H9 (cell line): Measurements from ENCODE around the gene MAP3K21. TPM values are rescaled to one million over a fixed set of nuclear protein-coding genes. Genes with fewer than 3 reads are reported as not detected.

Experiments
- DNase-seq: peaks from one replicate; pipeline ENCODE4 v3.0.0-alpha.2; 2017
- H2AFZ ChIP-seq: one replicate; pipeline ENCODE4 v1.6.1; 2013; ENCODE audit warnings: mild to moderate bottlenecking, low read length, control low read depth, moderate library complexity
- H2AK5ac ChIP-seq: 2 replicates; pipeline ENCODE4 v1.6.1; 2013; ENCODE audit warnings: low read length, control low read depth, mixed read lengths; ENCODE audit not compliant: insufficient read length
- H2BK120ac ChIP-seq: one replicate; pipeline ENCODE4 v1.6.1; 2013; ENCODE audit warnings: low read depth, mild to moderate bottlenecking, low read length, control low read depth, inconsistent platforms; ENCODE audit not compliant: poor library complexity, severe bottlenecking
- H2BK12ac ChIP-seq: 2 replicates; pipeline ENCODE4 v1.6.1; 2013; ENCODE audit warnings: low read length, control low read depth, mixed read lengths, low read depth; ENCODE audit not compliant: insufficient read length
- H2BK15ac ChIP-seq: 2 replicates; pipeline ENCODE4 v1.6.1; 2013; ENCODE audit warnings: low read depth, low read length, control low read depth
- H2BK20ac ChIP-seq: one replicate; pipeline ENCODE4 v1.6.1; 2013; ENCODE audit warnings: low read depth, mild to moderate bottlenecking, low read length, control low read depth, inconsistent platforms; ENCODE audit not compliant: poor library complexity, severe bottlenecking
- H2BK5ac ChIP-seq: 2 replicates; pipeline ENCODE4 v1.6.1; 2013; ENCODE audit warnings: low read length, control low read depth, mixed read lengths; ENCODE audit not compliant: insufficient read length
- H3K14ac ChIP-seq: 2 replicates; pipeline ENCODE4 v1.6.1; 2013; ENCODE audit warnings: low read length, control low read depth; ENCODE audit not compliant: insufficient read depth
- H3K18ac ChIP-seq: 2 replicates; pipeline ENCODE4 v1.6.1; 2013; ENCODE audit warnings: low read depth, mild to moderate bottlenecking, mixed read lengths, low read length, control low read depth; ENCODE audit not compliant: insufficient read length
- H3K23ac ChIP-seq: 2 replicates; pipeline ENCODE4 v1.6.1; 2013; ENCODE audit warnings: low read length, control low read depth, mixed read lengths, low read depth; ENCODE audit not compliant: insufficient read length
- H3K23me2 ChIP-seq: 2 replicates; pipeline ENCODE4 v1.6.1; 2013; ENCODE audit warnings: low read depth, mild to moderate bottlenecking, mixed read lengths, low read length, control low read depth; ENCODE audit not compliant: insufficient read length, poor library complexity, severe bottlenecking
- H3K27ac ChIP-seq: 2 replicates; pipeline ENCODE4 v1.5.1; 2013; ENCODE audit warnings: low read length, control low read depth, mixed read lengths, low read depth; ENCODE audit not compliant: insufficient read length
- H3K27me3 ChIP-seq: 2 replicates; pipeline ENCODE4 v1.6.1; 2013; ENCODE audit warnings: low read length, control low read depth, inconsistent platforms; ENCODE audit not compliant: insufficient read depth
- H3K4ac ChIP-seq: 2 replicates; pipeline ENCODE4 v1.6.1; 2013; ENCODE audit warnings: low read depth, mild to moderate bottlenecking, control low read depth, inconsistent platforms, low read length, moderate library complexity
- H3K4me1 ChIP-seq: 2 replicates; pipeline ENCODE4 v1.6.1; 2013; ENCODE audit warnings: low read length, control low read depth, inconsistent platforms; ENCODE audit not compliant: insufficient read depth
- H3K4me2 ChIP-seq: 2 replicates; pipeline ENCODE4 v1.6.1; 2013; ENCODE audit warnings: low read length, control low read depth, mixed read lengths; ENCODE audit not compliant: insufficient read length, insufficient read depth
- H3K56ac ChIP-seq: 2 replicates; pipeline ENCODE4 v1.6.1; 2013; ENCODE audit warnings: low read depth, mild to moderate bottlenecking, mixed read lengths, low read length, control low read depth; ENCODE audit not compliant: insufficient read length
- H3K79me1 ChIP-seq: 2 replicates; pipeline ENCODE4 v1.6.1; 2013; ENCODE audit warnings: low read depth, mild to moderate bottlenecking, moderate library complexity, low read length, control low read depth, inconsistent platforms; ENCODE audit not compliant: insufficient read depth, poor library complexity, severe bottlenecking
- H3K79me2 ChIP-seq: 2 replicates; pipeline ENCODE4 v1.6.1; 2013; ENCODE audit warnings: low read length, control low read depth, inconsistent platforms; ENCODE audit not compliant: insufficient read depth
- H3K9ac ChIP-seq: 2 replicates; pipeline ENCODE4 v1.6.1; 2013; ENCODE audit warnings: low read length, control low read depth, mixed read lengths; ENCODE audit not compliant: insufficient read length; ENCODE audit errors: extremely low read depth
- H3K9me3 ChIP-seq: one replicate; pipeline ENCODE4 v1.6.1; 2013; ENCODE audit warnings: low read depth, low read length, inconsistent platforms; ENCODE audit not compliant: control insufficient read depth
- H3T11ph ChIP-seq: one replicate; pipeline ENCODE4 v1.6.1; 2013; ENCODE audit warnings: mild to moderate bottlenecking, low read length, control low read depth, inconsistent platforms
- H4K20me1 ChIP-seq: one replicate; pipeline ENCODE4 v1.6.1; 2013; ENCODE audit not compliant: control insufficient read depth, insufficient read length, insufficient read depth
- H4K5ac ChIP-seq: 2 replicates; pipeline ENCODE4 v1.6.1; 2013; ENCODE audit warnings: low read depth, mild to moderate bottlenecking, mixed read lengths, low read length, control low read depth; ENCODE audit not compliant: insufficient read length
- H4K8ac ChIP-seq: replicated peaks from 2 replicates; pipeline ENCODE4 v1.6.1; 2013; ENCODE audit warnings: low read length, control low read depth, mixed read lengths, low read depth; ENCODE audit not compliant: insufficient read length
- H4K91ac ChIP-seq: 2 replicates; pipeline ENCODE4 v1.6.1; 2013; ENCODE audit warnings: low read depth, mild to moderate bottlenecking, moderate library complexity, mixed read lengths, low read length, control low read depth; ENCODE audit not compliant: insufficient read length
- H3K27ac Mint-ChIP-seq, 3 experiments: 2 replicates in 2 of 3; 3 replicates in 1 of 3; pipeline ENCODE4 v1.8.0; 2020 to 2021; ENCODE audit warnings: mixed read lengths in 3 of 3, mild to moderate bottlenecking in 1 of 3, moderate library complexity in 1 of 3
- H3K27me3 Mint-ChIP-seq: 2 replicates; pipeline ENCODE4 v1.8.0; 2021; ENCODE audit warnings: low read depth, mild to moderate bottlenecking, moderate library complexity, mixed read lengths
- H3K36me3 Mint-ChIP-seq, 3 experiments: 2 replicates in 2 of 3; 3 replicates in 1 of 3; pipeline ENCODE4 v1.8.0; 2020 to 2021; ENCODE audit warnings: low read depth in 3 of 3, mixed read lengths in 3 of 3; ENCODE audit not compliant: insufficient read depth in 1 of 3
- H3K4me1 Mint-ChIP-seq, 2 experiments: 2 replicates each; pipeline ENCODE4 v1.8.0; 2020; ENCODE audit warnings: mixed read lengths in 2 of 2
- H3K4me3 Mint-ChIP-seq, 2 experiments: 2 replicates in 1 of 2; 3 replicates in 1 of 2; pipeline ENCODE4 v1.8.0; 2020 to 2021; ENCODE audit warnings: mild to moderate bottlenecking in 2 of 2, mixed read lengths in 2 of 2, moderate library complexity in 1 of 2
- H3K9me3 Mint-ChIP-seq, 2 experiments: 2 replicates in 1 of 2; 3 replicates in 1 of 2; pipeline ENCODE4 v1.8.0; 2020; ENCODE audit warnings: mild to moderate bottlenecking in 2 of 2, mixed read lengths in 2 of 2, moderate library complexity in 1 of 2
- WGBS: extraction: QIAGEN DNeasy Blood & Tissue Kit; methylation state at CpG from one replicate; pipeline ENCODE4 v1.1.7; 2013; ENCODE audit warnings: missing lambda C conversion rate, low lambda C conversion rate, mixed read lengths; ENCODE audit not compliant: insufficient read length; ENCODE audit errors: extremely low coverage; 5-methylcytosine and 5-hydroxymethylcytosine counted together
- total RNA-seq: library from RNA; stranded (reverse); gene quantifications from 2 replicates; pipeline ENCODE4 v1.2.1, GENCODE V29; 2021
- TF ChIP-seq, protein P1 (sequence below): fragments of 200-600 bp; sonication (generic); conservative IDR thresholded peaks from 3 replicates; pipeline ENCODE4 v1.8.0; 2021; ENCODE audit warnings: antibody characterized with exemption, mild to moderate bottlenecking

MAP3K21 gene
- total RNA-seq, 1 experiment from 2014 or later = 11.7 TPM

DNA sequence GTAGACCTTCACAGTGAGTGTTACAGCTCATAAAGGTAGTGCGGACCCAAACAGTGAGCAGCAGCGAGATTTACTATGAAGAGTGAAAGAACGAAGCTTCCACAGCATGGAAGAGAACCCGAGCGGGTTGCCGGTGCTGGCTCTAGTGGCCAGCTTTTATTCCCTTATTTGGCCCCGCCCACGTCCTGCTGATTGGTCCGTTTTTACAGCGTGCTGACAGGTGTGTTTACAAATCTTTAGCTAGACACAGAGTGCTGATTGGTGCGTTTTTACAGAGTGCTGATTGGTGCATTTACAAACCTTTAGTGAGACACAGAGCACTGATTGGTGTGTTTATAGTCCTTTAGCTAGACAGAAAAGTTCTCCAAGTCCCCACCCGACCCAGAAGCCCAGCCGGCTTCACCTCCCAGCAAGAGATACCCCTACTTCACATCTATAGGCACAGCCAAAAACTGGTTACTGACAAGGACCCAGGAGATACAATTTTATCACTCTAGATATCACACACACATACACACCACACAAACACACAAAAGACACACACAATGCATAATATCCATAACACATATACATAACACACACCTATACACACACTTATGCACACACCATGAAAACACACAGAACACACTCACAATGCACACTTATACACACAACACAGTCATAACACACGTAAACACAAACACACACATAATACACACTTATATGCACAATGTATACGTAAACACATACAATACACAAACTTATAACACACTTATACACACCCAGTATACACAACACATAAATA lies 68.5 kb downstream of the MAP3K21 start:
- H3K79me1 ChIP-seq = no peaks in the 10 kb centered on the region
- H4K20me1 ChIP-seq = no peaks in the 10 kb centered on the region
- no peak overlapping the region for H4K5ac ChIP-seq
- no peak overlapping the region for H2AK5ac ChIP-seq
- no peak overlapping the region for H3K14ac ChIP-seq
- H3K27ac Mint-ChIP-seq = no peak overlapping the region
- H2BK120ac ChIP-seq = no peak overlapping the region
- no peak overlapping the region for H4K8ac ChIP-seq
- 100% methylated on average over 2 of the region's 15 CpGs for WGBS
- no peak overlapping the region for H2BK5ac ChIP-seq
- H2BK20ac ChIP-seq = no peak overlapping the region
- H2BK12ac ChIP-seq = no peak overlapping the region
- no peak overlapping the region for H3K27ac ChIP-seq
- H3K27me3 Mint-ChIP-seq = no peaks in the 10 kb centered on the region
- no peaks in the 10 kb centered on the region for H3K23me2 ChIP-seq
- H3K4ac ChIP-seq = no peak overlapping the region
- H3K4me2 ChIP-seq = no peak overlapping the region
- H3K27me3 ChIP-seq = no peaks in the 10 kb centered on the region
- H3K79me2 ChIP-seq = no peaks in the 10 kb centered on the region
- H3K4me1 Mint-ChIP-seq = peaks cover 5 to 7% of the 10 kb centered on the region in 2 experiments
- no peak overlapping the region for H2AFZ ChIP-seq
- no peaks in the 10 kb centered on the region for H3K4me1 ChIP-seq
- no peak overlapping the region for H3K56ac ChIP-seq
- H3K4me3 Mint-ChIP-seq = no peak overlapping the region
- no peak overlapping the region for H3K9ac ChIP-seq
- DNase-seq = no peak
- H2BK15ac ChIP-seq = no peak overlapping the region
- TF ChIP-seq, protein P1, sequence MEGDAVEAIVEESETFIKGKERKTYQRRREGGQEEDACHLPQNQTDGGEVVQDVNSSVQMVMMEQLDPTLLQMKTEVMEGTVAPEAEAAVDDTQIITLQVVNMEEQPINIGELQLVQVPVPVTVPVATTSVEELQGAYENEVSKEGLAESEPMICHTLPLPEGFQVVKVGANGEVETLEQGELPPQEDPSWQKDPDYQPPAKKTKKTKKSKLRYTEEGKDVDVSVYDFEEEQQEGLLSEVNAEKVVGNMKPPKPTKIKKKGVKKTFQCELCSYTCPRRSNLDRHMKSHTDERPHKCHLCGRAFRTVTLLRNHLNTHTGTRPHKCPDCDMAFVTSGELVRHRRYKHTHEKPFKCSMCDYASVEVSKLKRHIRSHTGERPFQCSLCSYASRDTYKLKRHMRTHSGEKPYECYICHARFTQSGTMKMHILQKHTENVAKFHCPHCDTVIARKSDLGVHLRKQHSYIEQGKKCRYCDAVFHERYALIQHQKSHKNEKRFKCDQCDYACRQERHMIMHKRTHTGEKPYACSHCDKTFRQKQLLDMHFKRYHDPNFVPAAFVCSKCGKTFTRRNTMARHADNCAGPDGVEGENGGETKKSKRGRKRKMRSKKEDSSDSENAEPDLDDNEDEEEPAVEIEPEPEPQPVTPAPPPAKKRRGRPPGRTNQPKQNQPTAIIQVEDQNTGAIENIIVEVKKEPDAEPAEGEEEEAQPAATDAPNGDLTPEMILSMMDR = no peak
- no peaks in the 10 kb centered on the region for H3K36me3 Mint-ChIP-seq
- H3K23ac ChIP-seq = no peak overlapping the region
- 0 out of 5 replicates have a peak, but pooled peaks cover 0 to 2% of the 10 kb centered on the region in 2 experiments for H3K9me3 Mint-ChIP-seq
- H3K18ac ChIP-seq = no peak overlapping the region
- no peak overlapping the region for H4K91ac ChIP-seq
- no peaks in the 10 kb centered on the region for H3K9me3 ChIP-seq
- no peak overlapping the region for H3T11ph ChIP-seq
